Measurements from ENCODE around the gene SLC2A13. TPM values are rescaled to one million over a fixed set of nuclear protein-coding genes. Genes with fewer than 3 reads are reported as not detected.

Gene SLC2A13
- total and polyA plus RNA-seq, 2 donors (not counting 1 experiment from before 2014, with no cell fraction given), result 5.4 to 10.2 TPM

- no peak for DNase-seq (ENCODE audit: low read depth in 2 of 2)
- Histone ChIP-seq H3K27ac (ENCODE audit: insufficient read depth, low read length) (no peak overlapping the region), H2AFZ (ENCODE audit: low read length) (no peak overlapping the region), H3K4me2 (ENCODE audit: extremely low read depth, insufficient read depth, low read length) (no peak overlapping the region), H3K9ac (ENCODE audit: insufficient read depth, low read length) (no peak overlapping the region), H3K4me3 (replicated peaks in 1 of 4; ENCODE audit: control extremely low read depth in 1 of 4, insufficient read depth in 1 of 4, low read depth in 3 of 4, low read length in 4 of 4) (no peak overlapping the region), H3K9me3 (ENCODE audit: control insufficient read depth, insufficient read depth, low read depth, low read length) (no peaks in the 10 kb centered on the region), H3K36me3 (ENCODE audit: control insufficient read depth, insufficient read depth, low read length) (no peaks in the 10 kb centered on the region), H3K27me3 (ENCODE audit: control insufficient read depth, insufficient read depth, low read length) (no peaks in the 10 kb centered on the region), H4K20me1 (ENCODE audit: control insufficient read depth, extremely low read depth, insufficient read depth, low read length) (no peaks in the 10 kb centered on the region), H3K79me2 (ENCODE audit: control insufficient read depth, insufficient read depth, low read length) (no peaks in the 10 kb centered on the region), H3K4me1 (ENCODE audit: control insufficient read depth, extremely low read depth, insufficient read depth, low read length) (no peaks in the 10 kb centered on the region)
- no peak for TF ChIP-seq CTCF (conservative IDR thresholded peaks at IDR 0.05 in 1 of 2, IDR thresholded peaks at IDR 0.05 in 1 of 2; ENCODE audit: low read depth in 1 of 2, low read length in 2 of 2)
- TF ChIP-seq EZH2 (IDR thresholded peaks at IDR 0.05; ENCODE audit: low read length, missing control alignments), result no peak
Observed at GRCh38 chr12:39830171-39830570, 275.7 kb downstream of the SLC2A13 start.

- H3K9ac ChIP-seq (ENCODE audit: insufficient read depth, low read length), result no peak overlapping the region
- no peak overlapping the region for H3K27ac ChIP-seq (ENCODE audit: insufficient read depth, low read length)
- TF ChIP-seq CTCF (conservative IDR thresholded peaks at IDR 0.05 in 1 of 2, IDR thresholded peaks at IDR 0.05 in 1 of 2; ENCODE audit: low read depth in 1 of 2, low read length in 2 of 2) (no peak), EZH2 (IDR thresholded peaks at IDR 0.05; ENCODE audit: low read length, missing control alignments) (no peak)
- DNase-seq (ENCODE audit: low read depth in 2 of 2), result peak in 1 of 2 donors; percentile 26
- no peaks in the 10 kb centered on the region for H3K4me1 ChIP-seq (ENCODE audit: control insufficient read depth, extremely low read depth, insufficient read depth, low read length)
- no peak overlapping the region for H3K4me2 ChIP-seq (ENCODE audit: extremely low read depth, insufficient read depth, low read length)
- H2AFZ ChIP-seq (ENCODE audit: low read length), result no peak overlapping the region
- H3K27me3 ChIP-seq (ENCODE audit: control insufficient read depth, insufficient read depth, low read length), result no peaks in the 10 kb centered on the region
- H3K79me2 ChIP-seq (ENCODE audit: control insufficient read depth, insufficient read depth, low read length), result no peaks in the 10 kb centered on the region
- no peak overlapping the region for H3K4me3 ChIP-seq (replicated peaks in 1 of 4; ENCODE audit: control extremely low read depth in 1 of 4, insufficient read depth in 1 of 4, low read depth in 3 of 4, low read length in 4 of 4)
- H3K9me3 ChIP-seq (ENCODE audit: control insufficient read depth, insufficient read depth, low read depth, low read length), result no peaks in the 10 kb centered on the region
- no peaks in the 10 kb centered on the region for H3K36me3 ChIP-seq (ENCODE audit: control insufficient read depth, insufficient read depth, low read length)
- no peaks in the 10 kb centered on the region for H4K20me1 ChIP-seq (ENCODE audit: control insufficient read depth, extremely low read depth, insufficient read depth, low read length)
Observed at GRCh38 chr12:39824505-39825212, 281.2 kb downstream of the SLC2A13 start.

- no peak for TF ChIP-seq EZH2 (IDR thresholded peaks at IDR 0.05; ENCODE audit: low read length, missing control alignments)
- TF ChIP-seq CTCF (conservative IDR thresholded peaks at IDR 0.05 in 1 of 2, IDR thresholded peaks at IDR 0.05 in 1 of 2; ENCODE audit: low read depth in 1 of 2, low read length in 2 of 2), result no peak
- no peaks in the 10 kb centered on the region for H3K79me2 ChIP-seq (ENCODE audit: control insufficient read depth, insufficient read depth, low read length)
- H3K36me3 ChIP-seq (ENCODE audit: control insufficient read depth, insufficient read depth, low read length), result no peaks in the 10 kb centered on the region
- DNase-seq (ENCODE audit: low read depth in 2 of 2), result peak in 1 of 2 donors; percentile 9
- no peak overlapping the region for H3K9ac ChIP-seq (ENCODE audit: insufficient read depth, low read length)
- H3K27ac ChIP-seq (ENCODE audit: insufficient read depth, low read length), result no peak overlapping the region
- no peak overlapping the region for H3K4me3 ChIP-seq (replicated peaks in 1 of 4; ENCODE audit: control extremely low read depth in 1 of 4, insufficient read depth in 1 of 4, low read depth in 3 of 4, low read length in 4 of 4)
- no peaks in the 10 kb centered on the region for H4K20me1 ChIP-seq (ENCODE audit: control insufficient read depth, extremely low read depth, insufficient read depth, low read length)
- no peak overlapping the region for H2AFZ ChIP-seq (ENCODE audit: low read length)
- no peak overlapping the region for H3K4me2 ChIP-seq (ENCODE audit: extremely low read depth, insufficient read depth, low read length)
- H3K27me3 ChIP-seq (ENCODE audit: control insufficient read depth, insufficient read depth, low read length), result no peaks in the 10 kb centered on the region
- no peaks in the 10 kb centered on the region for H3K9me3 ChIP-seq (ENCODE audit: control insufficient read depth, insufficient read depth, low read depth, low read length)
- no peaks in the 10 kb centered on the region for H3K4me1 ChIP-seq (ENCODE audit: control insufficient read depth, extremely low read depth, insufficient read depth, low read length)
Observed at GRCh38 chr12:39816671-39817185, 289.2 kb downstream of the SLC2A13 start.
